T-cell (primary cell): ENCODE results near the gene NEXN. TPM values are rescaled to one million over a fixed set of nuclear protein-coding genes. Genes with fewer than 3 reads are reported as not detected.
"Not testable (repeated sequence)": the region's sequence is repeated elsewhere in the genome, so short reads cannot be mapped to it uniquely, and the experiment has no call there.

Experiments
- ATAC-seq, 4 experiments: fragments of 200-7000 bp in 3 of 4; fragments of 150-1000 bp in 1 of 4; cut with Tn5 transposase; replicated peaks in 1 of 4; 1 replicate in 3 of 4; 2 replicates in 1 of 4; pipeline ENCODE4 v1.10.0; 2021; ENCODE audit warnings: moderate library complexity in 3 of 4, mild to moderate bottlenecking in 2 of 4, moderate number of reproducible peaks in 1 of 4
- CTCF ChIA-PET, 2 donors: fragments of 300-600 bp; sonication (Branson Sonifier 250); formaldehyde crosslinking; loops; one replicate each; lab custom pipeline; 2022; ENCODE audit warnings: antibody characterized with exemption in 2 of 2; lab: Charles Lee
- POLR2A ChIA-PET, 2 donors: fragments of 300-600 bp; sonication (Branson Sonifier 250); formaldehyde crosslinking; loops; one replicate each; lab custom pipeline; 2022; ENCODE audit warnings: antibody characterized with exemption in 2 of 2; lab: Charles Lee
- DNase-seq, 35 experiments: peaks; one replicate each; pipeline versions ENCODE4 v3.0.0 to v3.0.0-alpha.2; 2013 to 2023
- H3K27ac ChIP-seq: one replicate; pipeline ENCODE4 v1.5.1; 2013; ENCODE audit warnings: low read length
- H3K27me3 ChIP-seq, 2 experiments: replicated peaks in 1 of 2; 1 replicate in 1 of 2; 2 replicates in 1 of 2; pipeline versions ENCODE4 v1.6.1 to v1.7.0; 2013; ENCODE audit warnings: low read length in 1 of 2, mixed read lengths in 1 of 2; ENCODE audit not compliant: control insufficient read depth in 2 of 2, insufficient read depth in 2 of 2; ENCODE audit errors: extremely low read depth in 1 of 2
- H3K36me3 ChIP-seq, 2 donors: 1 replicate in 1 of 2; 2 replicates in 1 of 2; pipeline versions ENCODE4 v1.6.1 to v1.7.0; 2013; ENCODE audit warnings: low read length in 1 of 2; ENCODE audit not compliant: control insufficient read depth in 2 of 2, insufficient read depth in 1 of 2; ENCODE audit errors: extremely low read depth in 1 of 2
- H3K4me1 ChIP-seq, 2 experiments: 1 replicate in 1 of 2; 2 replicates in 1 of 2; pipeline versions ENCODE4 v1.6.1 to v1.7.0; 2013; ENCODE audit warnings: low read length in 2 of 2, mixed read lengths in 1 of 2; ENCODE audit not compliant: insufficient read depth in 2 of 2, control insufficient read depth in 1 of 2; ENCODE audit errors: extremely low read depth in 1 of 2
- H3K4me3 ChIP-seq, 2 donors: 1 replicate in 1 of 2; 2 replicates in 1 of 2; pipeline versions ENCODE4 v1.5.1 to v1.7.0; 2013; ENCODE audit warnings: mild to moderate bottlenecking in 2 of 2, low read length in 1 of 2, moderate library complexity in 1 of 2; ENCODE audit not compliant: control insufficient read depth in 1 of 2; ENCODE audit errors: extremely low read depth in 1 of 2
- H3K9me3 ChIP-seq: 2 replicates; pipeline ENCODE4 v1.7.0; 2013
- H3K27ac Mint-ChIP-seq, 2 donors: one replicate each; pipeline ENCODE4 v1.8.0; 2020 to 2021; ENCODE audit warnings: mild to moderate bottlenecking in 2 of 2, mixed read lengths in 2 of 2
- H3K27me3 Mint-ChIP-seq, 2 donors: one replicate each; pipeline ENCODE4 v1.8.0; 2021 to 2022; ENCODE audit warnings: mixed read lengths in 2 of 2
- H3K36me3 Mint-ChIP-seq: one replicate; pipeline ENCODE4 v1.8.0; 2021; ENCODE audit warnings: mixed read lengths
- H3K4me1 Mint-ChIP-seq, 3 donors: one replicate each; pipeline ENCODE4 v1.8.0; 2020 to 2022; ENCODE audit warnings: mixed read lengths in 3 of 3, mild to moderate bottlenecking in 1 of 3
- H3K4me3 Mint-ChIP-seq, 3 donors: one replicate each; pipeline ENCODE4 v1.8.0; 2020 to 2022; ENCODE audit warnings: mild to moderate bottlenecking in 3 of 3, mixed read lengths in 3 of 3, moderate library complexity in 3 of 3
- H3K9me3 Mint-ChIP-seq, 3 donors: one replicate each; pipeline ENCODE4 v1.8.0; 2020 to 2022; ENCODE audit warnings: mixed read lengths in 3 of 3
- WGBS: methylation state at CpG from one replicate; pipeline ENCODE4 v1.1.5; 2013; ENCODE audit warnings: missing lambda C conversion rate; ENCODE audit not compliant: insufficient coverage; 5-methylcytosine and 5-hydroxymethylcytosine counted together
- total RNA-seq, 35 experiments: library from RNA in 6 of 35; stranded (reverse) in 6 of 35; fragments of 120-200 nt in 1 of 35; gene quantifications; one replicate each; pipeline versions ENCODE4 v1.2.1 to v1.2.4 and lab custom pipeline; 2013 to 2026

The NEXN gene
- total RNA-seq, 5 donors from 2014 or later (not counting 1 experiment from before 2014, with no cell fraction given) = 0.26 to 0.50 (median 0.35) TPM

DNA sequence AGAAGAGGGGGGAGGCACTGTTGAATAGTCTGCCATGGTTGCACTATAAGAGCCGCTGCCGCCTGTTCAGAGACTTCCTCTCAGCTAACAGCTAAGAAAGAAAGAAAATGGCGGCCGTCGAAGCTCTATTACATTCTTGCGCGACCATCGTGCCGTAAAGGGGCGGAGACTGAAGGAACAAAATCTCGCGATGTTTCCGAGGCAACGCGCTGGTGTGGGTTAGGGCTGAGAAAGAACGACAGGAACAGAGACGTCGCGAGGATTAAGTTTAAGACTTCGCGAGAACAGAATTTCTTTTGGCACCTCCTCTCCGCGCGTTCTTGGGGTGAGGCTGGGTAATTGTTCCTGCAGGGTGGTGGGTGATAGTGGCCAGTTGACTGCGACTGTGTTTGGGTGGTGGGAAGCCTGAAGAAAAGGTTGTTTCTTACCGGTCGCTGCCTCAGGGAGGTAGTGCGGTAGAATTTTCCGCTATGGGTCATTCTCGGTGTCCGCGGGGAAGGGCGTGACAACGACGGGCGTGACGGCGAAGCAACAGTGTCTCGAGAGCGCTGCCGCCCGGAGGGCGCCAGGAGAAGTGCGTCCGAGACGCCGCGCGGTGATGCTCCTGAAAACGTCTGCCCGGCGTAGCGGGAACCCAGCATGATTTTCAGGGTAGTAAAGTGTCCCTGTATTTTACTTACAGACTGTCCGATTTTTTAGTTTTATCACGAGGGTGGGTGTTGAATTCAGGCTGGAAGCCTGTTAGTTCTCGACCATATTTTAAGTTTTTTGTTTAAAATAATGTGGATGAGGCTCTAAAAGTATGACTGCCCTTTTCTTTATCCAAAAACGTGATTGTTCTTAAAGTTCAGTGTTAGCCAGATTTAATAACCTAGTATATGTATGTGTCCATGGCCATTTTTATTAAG is 90.8 kb downstream of the NEXN start, which contains the start of gene FUBP1:
TSS of gene FUBP1 (minus strand) at position 104 of the 908 bp plus-strand sequence. CDS start at position 36, 68 bp downstream.
- Mint-ChIP-seq H3K27me3 (no peaks in the 10 kb centered on the region), H3K27ac (no peak within 1 kb of the TSS), H3K9me3 (no peaks in the 10 kb centered on the region), H3K4me3 (no peak within 1 kb of the TSS), H3K36me3 (peaks cover 13% of the 10 kb centered on the region), H3K4me1 (peaks cover 49 to 51% (median 51%) of the 10 kb centered on the region in 3 donors)
- ChIA-PET POLR2A (interaction anchor here (0.6 to 5.8 kb wide), 17 partner anchors 12 to 295 kb away, joined by 3 to 183 read pairs (median 5); partner anchors contain the start of gene DNAJB4 (in 2 of the 2)), CTCF (interaction anchor here (0.5 to 4.7 kb wide), 10 partner anchors 11 to 296 kb away, joined by 3 to 74 read pairs (median 6); partner anchors contain the start of genes DNAJB4 (in 1 of the 2) and ZZZ3 (in 1 of the 2))
- WGBS = 0% methylated on average over 51 of the region's 57 CpGs
- H3K27me3 ChIP-seq = no peaks in the 10 kb centered on the region
- DNase-seq (peak; percentile 87 to 99 (median 95)), ATAC-seq (peak; percentile 81 to 85 (median 82))
- H3K36me3 ChIP-seq = peaks cover 0 to 8% of the 10 kb centered on the region in 2 donors
- H3K4me3 ChIP-seq = peak within 1 kb of the TSS; percentile 92 to 93
- peak within 1 kb of the TSS; percentile 100 for H3K27ac ChIP-seq
- no peaks in the 10 kb centered on the region for H3K9me3 ChIP-seq
- H3K4me1 ChIP-seq = peaks cover 29 to 36% of the 10 kb centered on the region in 2 experiments

DNA sequence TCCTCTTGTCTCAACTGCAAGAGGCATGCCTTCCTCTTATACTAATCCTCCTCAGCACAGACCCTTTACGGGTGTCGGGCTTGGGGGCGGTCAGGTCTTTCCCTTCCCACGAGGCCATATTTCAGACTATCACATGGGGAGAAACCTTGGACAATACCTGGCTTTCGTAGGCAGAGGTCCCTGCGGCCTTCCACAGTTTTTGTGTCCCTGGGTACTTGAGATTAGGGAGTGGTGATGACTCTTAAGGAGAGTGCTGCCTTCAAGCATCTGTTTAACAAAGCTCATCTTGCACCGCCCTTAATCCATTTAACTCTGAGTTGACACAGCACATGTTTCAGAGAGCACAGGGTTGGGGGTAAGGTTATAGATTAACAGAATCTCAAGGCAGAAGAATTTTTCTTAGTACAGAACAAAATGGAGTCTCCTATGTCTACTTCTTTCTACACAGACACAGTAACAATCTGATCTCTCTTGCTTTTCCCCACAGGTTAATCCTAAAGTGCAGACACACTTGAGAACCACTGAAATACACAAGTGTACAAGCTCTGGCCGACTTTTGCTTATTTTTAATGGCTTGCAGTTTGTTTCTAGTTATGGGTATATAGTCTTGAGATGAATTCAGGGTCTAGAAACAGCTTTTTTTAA is 95.0 kb downstream of the NEXN start:
- peaks cover 35 to 42% (median 40%) of the 10 kb centered on the region in 3 donors for H3K4me1 Mint-ChIP-seq
- H3K27ac ChIP-seq, H3K4me3 Mint-ChIP-seq, DNase-seq, H3K9me3 Mint-ChIP-seq, H3K36me3 ChIP-seq, H3K4me1 ChIP-seq, H3K27ac Mint-ChIP-seq, ATAC-seq, H3K9me3 ChIP-seq, H3K4me3 ChIP-seq, H3K27me3 Mint-ChIP-seq, H3K27me3 ChIP-seq, CTCF ChIA-PET: not testable (repeated sequence)
- POLR2A ChIA-PET = interaction anchor here (0.6 to 2.2 kb wide), 4 partner anchors 13 to 22 kb away, joined by 3 to 9 read pairs (median 6); partner anchors contain the start of gene DNAJB4 (in 2 of the 2)
- peaks cover 13% of the 10 kb centered on the region for H3K36me3 Mint-ChIP-seq
- 100% methylated on average over 1 of the region's 8 CpGs for WGBS

DNA sequence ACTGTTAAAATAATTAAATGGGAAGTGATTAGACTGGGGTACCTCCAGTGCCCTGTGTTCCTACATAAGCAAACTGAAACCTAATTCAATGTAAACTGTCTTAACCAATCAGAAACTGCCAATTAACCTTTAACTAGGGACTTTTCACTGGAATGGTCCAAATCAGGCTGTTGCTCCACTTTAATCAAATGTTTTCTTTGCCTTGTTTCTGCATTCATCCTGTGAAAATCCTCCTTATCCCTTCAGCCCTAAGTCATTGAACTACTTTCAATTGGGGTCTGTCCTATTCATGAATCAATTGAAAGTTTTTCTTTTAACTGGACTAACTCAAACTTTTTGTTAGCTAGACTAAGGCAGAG is 95.6 kb downstream of the NEXN start:
- DNase-seq (no peak), ATAC-seq (no peak)
- no peak overlapping the region for H3K4me3 Mint-ChIP-seq
- H3K27ac ChIP-seq = no peak overlapping the region
- no peaks in the 10 kb centered on the region for H3K9me3 Mint-ChIP-seq
- no peaks in the 10 kb centered on the region for H3K9me3 ChIP-seq
- ChIA-PET POLR2A (interaction anchor here (0.7 to 2.0 kb wide), 3 partner anchors 20 to 22 kb away, joined by 3 to 7 read pairs (median 4); partner anchors contain the start of gene DNAJB4 (in 2 of the 2)), CTCF (no interaction called here)
- H3K27me3 Mint-ChIP-seq = no peaks in the 10 kb centered on the region
- H3K4me1 ChIP-seq = peaks cover 3 to 5% of the 10 kb centered on the region in 2 experiments
- peaks cover 37 to 47% (median 42%) of the 10 kb centered on the region in 3 donors for H3K4me1 Mint-ChIP-seq
- H3K27ac Mint-ChIP-seq = no peak overlapping the region
- no peaks in the 10 kb centered on the region for H3K36me3 ChIP-seq
- no peaks in the 10 kb centered on the region for H3K27me3 ChIP-seq
- H3K4me3 ChIP-seq = no peak overlapping the region
- H3K36me3 Mint-ChIP-seq = peaks cover 13% of the 10 kb centered on the region

DNA sequence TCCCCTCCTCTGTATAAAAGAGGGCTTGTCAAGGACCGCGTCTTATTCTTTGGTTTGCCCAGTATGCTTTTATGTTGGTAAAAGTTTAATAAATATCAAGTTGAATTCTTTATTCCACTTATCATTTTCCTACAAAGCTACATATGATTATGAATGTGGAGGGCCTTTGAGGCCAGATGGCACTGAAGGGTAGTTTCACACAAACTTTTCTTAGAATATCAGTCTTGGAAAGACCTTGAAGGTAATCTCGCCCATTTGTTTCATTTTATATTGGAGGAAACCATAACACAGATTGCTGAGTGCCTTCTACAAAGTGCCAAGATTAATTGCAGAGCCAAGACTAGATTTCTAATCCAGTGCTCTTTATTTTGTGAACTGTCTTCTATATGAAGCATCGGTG is 96.2 kb downstream of the NEXN start:
- no peaks in the 10 kb centered on the region for H3K9me3 Mint-ChIP-seq
- POLR2A ChIA-PET = interaction anchor here (1.4 to 2.0 kb wide), 2 partner anchors 20 kb away, joined by 4 to 7 read pairs; partner anchors contain the start of gene DNAJB4 (in 2 of the 2)
- CTCF ChIA-PET = no interaction called here
- peaks cover 13% of the 10 kb centered on the region for H3K36me3 Mint-ChIP-seq
- no peak overlapping the region for H3K4me3 Mint-ChIP-seq
- no peaks in the 10 kb centered on the region for H3K36me3 ChIP-seq
- peaks cover 3 to 5% of the 10 kb centered on the region in 2 experiments for H3K4me1 ChIP-seq
- no peak overlapping the region for H3K27ac ChIP-seq
- WGBS = no CpG with 5 or more reads among the region's 4 CpGs
- no peaks in the 10 kb centered on the region for H3K9me3 ChIP-seq
- no peaks in the 10 kb centered on the region for H3K27me3 ChIP-seq
- H3K4me3 ChIP-seq = no peak overlapping the region
- no peaks in the 10 kb centered on the region for H3K27me3 Mint-ChIP-seq
- ATAC-seq (no peak), DNase-seq (no peak)
- no peak overlapping the region for H3K27ac Mint-ChIP-seq
- H3K4me1 Mint-ChIP-seq = peaks cover 40 to 53% (median 45%) of the 10 kb centered on the region in 3 donors

DNA sequence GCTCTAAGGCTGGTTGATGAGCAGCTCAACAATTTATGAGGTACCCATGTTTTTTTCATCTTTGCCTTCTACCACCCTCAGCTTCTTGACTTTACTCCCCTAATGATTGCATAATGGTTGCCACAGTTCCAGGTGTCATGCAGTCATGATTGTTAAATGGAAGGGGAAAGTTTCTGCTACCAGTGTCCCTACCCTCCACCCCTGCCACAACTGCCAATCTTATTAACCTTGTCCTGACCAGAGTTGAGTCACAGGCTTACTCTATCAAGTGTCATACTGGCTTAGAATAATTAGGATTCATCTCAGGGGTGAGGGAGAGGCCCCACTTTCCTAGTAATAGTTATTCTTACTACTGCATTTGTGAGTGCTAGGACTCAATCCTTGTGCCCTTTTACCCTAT is 98.4 kb downstream of the NEXN start:
- no peaks in the 10 kb centered on the region for H3K36me3 ChIP-seq
- Mint-ChIP-seq H3K36me3 (peaks cover 13% of the 10 kb centered on the region), H3K4me1 (peaks cover 34 to 39% (median 39%) of the 10 kb centered on the region in 3 donors), H3K9me3 (no peaks in the 10 kb centered on the region), H3K27ac (no peak overlapping the region), H3K4me3 (no peak overlapping the region), H3K27me3 (no peaks in the 10 kb centered on the region)
- DNase-seq (no peak), ATAC-seq (no peak)
- H3K27ac ChIP-seq = no peak overlapping the region
- ChIA-PET CTCF (no interaction called here), POLR2A (no interaction called here)
- no peaks in the 10 kb centered on the region for H3K27me3 ChIP-seq
- no peaks in the 10 kb centered on the region for H3K4me1 ChIP-seq
- H3K4me3 ChIP-seq = no peak overlapping the region
- no peaks in the 10 kb centered on the region for H3K9me3 ChIP-seq

DNA sequence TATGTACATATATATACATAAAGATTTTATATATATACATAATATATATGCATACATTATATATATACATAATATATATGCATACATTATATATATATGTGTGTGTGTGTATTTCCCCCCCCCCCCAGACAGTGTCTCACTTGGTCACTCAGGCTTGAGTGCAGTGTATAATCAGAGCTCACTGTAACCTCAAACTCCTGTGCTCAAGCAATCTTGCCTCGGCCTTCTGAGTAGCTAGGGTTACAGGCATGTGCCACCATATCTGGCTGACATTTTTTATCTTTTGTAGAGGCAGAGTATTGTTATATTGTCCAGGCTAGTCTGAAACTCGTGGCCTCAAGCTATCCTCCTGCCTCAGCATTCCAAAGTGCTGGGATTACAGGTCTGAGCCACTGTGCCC is 99.5 kb downstream of the NEXN start:
- no peaks in the 10 kb centered on the region for H3K9me3 ChIP-seq
- H3K4me3 ChIP-seq = no peak overlapping the region
- H3K36me3 ChIP-seq = peaks cover 0 to 3% of the 10 kb centered on the region in 2 donors
- ATAC-seq = no peak
- Mint-ChIP-seq H3K27me3 (no peaks in the 10 kb centered on the region), H3K4me1 (peaks cover 30 to 39% (median 38%) of the 10 kb centered on the region in 3 donors), H3K9me3 (no peaks in the 10 kb centered on the region), H3K36me3 (peaks cover 12% of the 10 kb centered on the region), H3K4me3 (no peak overlapping the region), H3K27ac (no peak overlapping the region)
- H3K4me1 ChIP-seq = no peaks in the 10 kb centered on the region
- H3K27ac ChIP-seq = no peak overlapping the region
- POLR2A ChIA-PET = interaction anchor here in 1 of 2 donors (1.1 kb wide), 1 partner anchor 17 kb away, joined by 5 read pairs; the partner anchor contains the start of gene DNAJB4
- 89% methylated on average over 1 of the region's 2 CpGs for WGBS
- CTCF ChIA-PET = no interaction called here
- DNase-seq = no peak
- no peaks in the 10 kb centered on the region for H3K27me3 ChIP-seq
